Measurements from ENCODE around the gene ITGB2.

Gene ITGB2

DNA sequence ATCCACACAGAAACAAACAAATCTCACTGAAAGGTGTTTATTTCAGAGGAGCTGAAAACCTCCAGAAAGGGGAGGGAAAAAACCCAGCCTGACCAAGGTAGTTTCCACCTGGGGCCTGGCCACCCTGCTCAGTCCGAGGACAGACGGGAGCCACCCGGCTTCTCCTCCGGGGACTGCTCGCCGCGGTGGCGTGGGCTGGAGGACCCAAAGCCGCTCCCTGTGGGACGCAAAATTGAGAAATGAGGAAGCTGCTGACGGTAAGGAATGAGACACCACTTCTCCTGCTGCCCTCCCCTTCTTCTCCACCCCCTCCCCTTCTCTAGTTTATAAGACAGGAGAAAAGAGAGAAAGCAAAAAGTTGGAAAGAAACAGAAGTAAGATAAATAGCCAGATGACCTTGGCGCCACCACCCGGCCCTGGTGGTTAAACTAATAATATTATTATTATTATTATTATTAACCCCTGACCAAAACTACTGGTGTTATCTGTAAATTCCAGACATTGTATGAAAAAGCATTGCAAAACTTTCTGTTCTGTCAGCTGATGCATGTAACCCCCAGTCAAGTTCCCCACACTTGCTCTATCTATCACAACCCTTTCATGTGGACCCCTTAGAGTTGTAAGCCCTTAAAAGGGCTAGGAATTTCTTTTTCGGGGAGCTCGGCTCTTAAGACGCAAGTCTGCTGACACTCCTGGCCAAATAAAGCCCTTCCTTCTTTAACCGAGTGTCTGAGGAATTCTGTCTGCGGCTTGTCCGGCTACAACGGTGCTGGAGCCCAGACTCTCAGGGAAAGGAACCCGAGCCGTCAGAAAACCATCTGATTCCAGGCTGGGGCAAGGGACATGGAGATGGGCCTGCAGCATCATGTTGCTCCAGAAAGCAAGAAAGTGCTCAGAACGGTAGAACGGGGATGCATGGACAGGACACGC is 12.5 kb downstream of the ITGB2 start:
- DNase-seq: no peak

DNA sequence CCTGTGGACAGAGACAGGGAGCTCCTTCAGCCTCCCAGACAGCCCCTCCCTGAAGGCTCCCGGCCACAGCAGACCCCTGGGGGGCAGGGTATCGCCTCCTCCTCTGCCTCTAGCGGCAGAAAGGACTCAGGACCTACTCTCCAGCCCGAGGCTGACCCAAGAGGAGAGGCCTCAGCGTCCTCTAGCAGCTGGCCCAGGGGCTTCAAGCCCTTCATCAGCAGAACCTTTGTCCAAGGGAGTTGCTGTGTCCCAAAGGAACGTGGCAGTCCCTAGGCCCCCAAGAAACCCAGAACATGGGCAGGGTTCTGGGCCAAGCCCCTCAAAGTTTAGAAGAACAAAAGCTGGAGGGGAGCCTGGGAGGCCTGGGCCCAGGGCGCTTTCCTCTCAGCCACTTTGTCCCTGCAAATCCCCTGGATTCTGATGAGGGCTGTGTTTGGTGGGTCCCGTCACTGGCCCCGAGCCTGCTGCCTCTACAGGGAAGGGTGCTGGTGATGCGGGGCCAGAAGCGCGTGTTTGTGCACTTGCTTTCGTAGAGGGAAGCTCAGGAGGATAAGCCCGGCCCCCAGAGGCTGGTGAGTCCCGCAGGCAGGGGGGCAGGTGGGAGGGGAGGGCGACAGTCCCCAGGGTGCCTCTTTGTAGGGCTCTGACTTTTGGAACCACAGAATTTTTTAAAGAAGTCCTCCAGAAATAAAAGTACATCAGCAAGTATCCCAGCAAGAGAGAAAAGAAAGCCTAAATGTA is 13.3 kb downstream of the ITGB2 start:
- DNase-seq: no peak

DNA sequence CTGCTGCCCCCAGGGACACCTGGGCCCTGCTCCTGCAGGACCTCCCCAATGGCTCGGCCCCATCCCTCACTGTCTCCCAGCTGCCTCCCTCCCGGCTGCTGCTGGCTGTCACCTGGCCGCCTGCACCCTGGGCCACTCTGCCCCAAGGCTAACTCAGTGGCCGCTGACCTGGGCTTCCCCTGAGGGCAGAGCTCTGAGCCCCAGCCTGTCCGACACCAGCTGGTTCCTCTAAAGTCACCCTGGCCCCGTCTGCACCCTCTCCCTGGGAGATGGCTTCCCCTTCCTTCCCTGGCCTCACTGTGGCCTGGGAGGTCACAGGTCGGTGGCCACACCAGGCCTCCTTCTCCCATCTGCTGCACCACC is 15.0 kb downstream of the ITGB2 start:
- DNase-seq: no peak

DNA sequence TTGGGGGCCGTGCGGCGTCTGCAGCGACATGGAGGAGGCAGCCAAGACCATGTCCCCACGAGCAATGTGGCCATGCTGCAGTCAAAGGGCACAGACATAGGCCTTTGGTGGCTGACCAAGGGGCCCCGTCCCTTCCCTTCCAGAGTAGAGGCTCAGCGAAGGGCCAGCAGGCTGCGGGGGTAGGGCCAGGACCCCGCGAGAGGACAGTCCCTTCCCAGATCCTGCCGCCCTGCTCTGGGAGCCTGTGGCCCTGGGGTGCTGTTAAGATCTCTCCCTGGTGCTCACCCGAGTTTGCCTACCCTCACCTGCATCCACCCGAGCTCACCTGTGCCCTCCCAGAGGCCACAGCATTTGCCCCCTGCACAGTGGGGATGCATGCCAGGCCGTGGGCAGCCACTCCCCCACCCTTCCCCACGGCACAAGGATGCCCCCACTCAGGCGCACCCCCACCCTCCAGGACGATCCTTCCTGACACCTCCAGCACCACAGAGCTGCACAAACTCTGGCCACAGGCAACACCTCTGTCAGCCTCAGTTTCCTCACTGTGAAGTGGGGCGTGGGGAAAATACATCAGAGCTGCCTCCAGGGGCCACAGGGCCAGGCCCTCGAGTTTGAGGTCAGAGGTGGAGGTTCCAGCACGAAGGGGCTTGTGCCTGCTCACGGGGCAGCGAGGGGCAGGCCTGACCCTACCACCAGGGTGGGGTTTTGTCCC is 15.5 kb downstream of the ITGB2 start:
- no peak for DNase-seq

DNA sequence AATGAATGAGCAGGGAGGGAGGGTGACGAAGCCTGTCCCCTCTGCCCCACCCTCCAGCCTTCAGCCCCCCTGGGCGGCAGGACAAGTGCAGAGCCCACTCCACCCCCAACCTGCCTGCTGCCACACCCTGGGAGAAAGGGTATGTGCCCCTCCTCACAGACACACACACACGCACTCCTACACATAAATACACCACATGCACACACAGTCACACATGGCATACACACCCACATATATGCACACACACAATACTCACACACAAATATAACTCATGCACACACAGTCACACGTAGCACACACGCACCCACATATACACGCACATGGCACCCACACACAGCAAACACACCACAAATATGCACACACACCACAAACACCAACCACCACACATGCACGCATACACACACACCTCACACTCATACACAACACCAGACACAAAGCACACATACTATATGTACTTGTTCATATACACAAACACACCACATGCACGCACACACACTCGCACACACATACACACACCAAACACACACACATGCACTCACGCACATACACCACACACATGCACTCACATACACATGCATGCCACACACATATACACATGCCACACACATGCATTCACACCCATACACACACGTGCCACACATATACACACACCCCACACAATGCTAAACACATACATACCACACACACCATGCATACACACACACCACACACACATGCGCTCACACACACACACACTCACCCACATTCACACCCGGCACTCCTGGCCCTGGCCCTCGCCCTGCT is 16.4 kb downstream of the ITGB2 start:
- DNase-seq: no peak

DNA sequence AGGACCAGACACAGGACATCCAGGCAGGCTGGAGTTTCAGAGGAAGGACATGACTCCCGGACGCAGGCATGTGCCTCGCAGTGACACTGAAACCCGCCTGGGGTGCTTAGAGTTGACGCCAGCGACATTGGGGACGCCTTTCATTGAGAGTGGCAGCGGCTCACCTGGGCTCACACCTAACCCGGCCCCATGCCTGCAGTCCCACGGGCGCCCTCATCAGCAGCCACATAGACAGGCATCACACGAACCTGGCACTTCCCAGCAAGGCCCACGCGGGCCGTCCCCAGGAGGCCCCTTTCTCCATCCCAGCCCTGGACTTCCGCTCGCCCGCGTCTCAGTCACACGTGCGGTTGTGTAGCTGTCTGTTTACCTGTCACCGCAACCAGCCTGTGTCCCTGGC is 17.0 kb downstream of the ITGB2 start:
- DNase-seq: no peak

DNA sequence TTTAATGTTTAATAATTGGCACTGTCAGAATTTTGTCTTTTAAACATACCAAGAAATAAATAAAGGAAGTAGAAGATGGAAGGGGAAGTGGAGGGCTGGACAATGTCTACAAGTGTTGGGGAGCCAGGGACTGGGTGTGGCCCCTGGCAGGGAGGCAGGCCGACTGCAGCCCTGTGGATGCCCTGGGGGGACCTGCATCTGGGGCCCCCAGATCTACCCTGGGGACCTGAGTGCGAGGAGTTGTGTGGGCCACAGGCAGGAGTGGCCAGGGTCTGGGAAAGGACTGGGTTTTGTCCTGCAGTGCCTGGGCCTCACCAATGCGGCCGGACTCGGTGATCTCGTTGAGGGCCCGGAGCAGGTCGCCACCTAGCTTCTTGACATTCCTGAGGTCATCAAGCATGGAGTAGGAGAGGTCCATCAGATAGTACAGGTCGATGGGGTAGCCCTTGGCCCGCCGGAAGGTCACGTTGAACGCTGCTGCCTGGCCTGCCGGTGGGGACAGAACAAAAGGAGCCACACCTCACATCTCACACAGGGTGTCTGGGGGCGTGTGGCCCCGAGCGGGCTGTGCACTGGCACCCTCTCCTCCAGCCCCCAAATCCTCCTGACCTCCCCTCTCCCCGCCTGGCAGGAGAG is 17.5 kb downstream of the ITGB2 start:
- DNase-seq: no peak

DNA sequence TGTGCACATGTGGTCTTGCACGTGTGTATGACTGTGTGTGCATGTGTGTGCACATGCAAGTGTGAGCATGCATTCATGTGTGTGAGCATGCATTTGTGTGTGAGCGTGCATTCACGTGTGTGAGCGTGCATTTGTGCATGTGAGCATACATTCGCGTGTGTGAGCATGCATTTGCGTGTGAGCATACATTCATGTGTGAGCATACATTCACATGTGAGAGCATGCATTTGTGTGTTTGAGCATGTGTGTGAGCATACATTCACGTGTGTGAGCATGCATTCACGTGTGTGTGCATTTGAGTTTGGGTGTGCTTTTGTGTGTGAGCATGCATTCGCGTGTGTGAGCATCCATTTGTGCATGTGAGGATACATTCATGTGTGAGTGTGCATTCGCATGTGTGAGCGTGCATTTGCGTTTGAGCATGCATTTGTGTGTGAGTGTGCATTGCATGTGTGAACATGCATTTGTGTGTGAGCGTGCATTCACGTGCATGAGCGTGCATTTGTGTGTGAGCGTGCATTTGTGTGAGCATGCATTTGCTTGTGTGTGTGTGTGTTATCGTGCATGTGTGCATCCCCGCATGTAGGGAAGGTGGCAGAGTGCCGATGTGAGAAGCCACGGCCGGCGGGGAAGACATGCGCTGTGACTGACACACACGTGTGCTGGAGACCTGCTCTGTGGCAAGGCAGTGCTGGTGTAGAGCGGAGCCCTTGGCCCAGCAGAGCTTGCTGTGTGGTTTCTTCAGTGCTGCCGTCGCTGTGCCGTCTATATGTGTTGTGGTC is 18.2 kb downstream of the ITGB2 start:
- no peak for DNase-seq

DNA sequence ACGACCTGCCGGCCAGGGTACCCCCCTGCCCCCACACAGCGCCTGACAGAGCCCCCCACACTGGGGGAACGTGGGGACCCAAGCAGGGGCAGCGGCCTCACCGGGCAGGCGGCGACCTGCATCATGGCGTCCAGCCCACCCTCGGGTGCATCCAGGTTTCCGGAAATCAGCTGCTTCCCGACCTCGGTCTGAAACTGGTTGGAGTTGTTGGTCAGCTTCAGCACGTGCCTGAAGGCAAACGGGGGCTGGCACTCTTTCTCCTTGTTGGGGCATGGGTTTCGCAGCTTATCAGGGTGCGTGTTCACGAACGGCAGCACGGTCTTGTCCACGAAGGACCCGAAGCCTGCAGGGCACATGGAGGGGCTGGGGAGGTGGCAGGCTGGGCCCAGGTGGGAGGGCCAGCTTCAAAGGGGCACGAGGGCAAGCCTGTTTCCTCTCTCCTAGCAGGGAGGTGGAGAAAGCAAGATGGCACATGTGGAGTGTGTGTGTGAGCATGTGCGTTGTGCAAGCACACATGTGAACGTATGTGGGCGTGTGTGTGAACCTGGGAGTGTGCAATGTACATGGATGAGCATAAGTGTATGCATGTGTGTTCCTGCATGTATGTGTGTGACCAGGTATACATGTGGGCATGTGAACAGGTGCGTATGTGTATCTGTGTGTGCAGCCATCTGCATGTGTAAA is 19.2 kb downstream of the ITGB2 start:
- no peak for DNase-seq

DNA sequence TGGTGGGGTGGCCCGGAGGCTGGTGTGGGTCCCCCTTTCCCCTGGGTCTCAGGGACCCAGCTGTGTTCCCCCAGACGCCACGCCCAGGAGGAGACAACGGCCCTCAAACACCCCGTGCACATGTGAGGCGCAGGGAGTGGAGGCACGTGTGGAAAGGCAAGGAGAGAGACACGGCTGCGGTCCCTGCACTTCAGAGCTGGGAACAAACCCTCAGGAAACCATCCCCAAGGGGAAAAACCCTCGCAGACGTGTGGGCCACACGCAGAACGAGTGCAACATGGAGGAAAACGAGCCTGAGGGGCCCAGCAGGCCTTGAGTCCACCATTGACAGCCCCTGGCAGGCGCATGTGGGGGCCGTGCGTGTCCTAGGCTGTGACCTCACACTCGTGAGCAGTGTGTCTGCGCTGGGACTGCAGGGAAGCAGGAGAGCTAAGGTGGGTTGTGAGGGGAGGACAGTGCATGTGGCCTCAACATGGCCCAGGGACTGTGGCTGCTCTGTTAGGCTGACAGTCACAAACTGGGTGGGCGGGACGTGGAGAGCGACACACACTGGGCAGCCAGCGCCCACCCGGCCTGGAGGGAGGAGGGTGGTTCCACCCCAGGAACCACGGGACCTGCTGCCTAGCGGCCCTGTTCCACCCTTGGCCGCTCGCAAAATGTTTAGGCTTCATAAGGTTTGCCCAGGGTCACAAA is 20.0 kb downstream of the ITGB2 start:
- DNase-seq: no peak

DNA sequence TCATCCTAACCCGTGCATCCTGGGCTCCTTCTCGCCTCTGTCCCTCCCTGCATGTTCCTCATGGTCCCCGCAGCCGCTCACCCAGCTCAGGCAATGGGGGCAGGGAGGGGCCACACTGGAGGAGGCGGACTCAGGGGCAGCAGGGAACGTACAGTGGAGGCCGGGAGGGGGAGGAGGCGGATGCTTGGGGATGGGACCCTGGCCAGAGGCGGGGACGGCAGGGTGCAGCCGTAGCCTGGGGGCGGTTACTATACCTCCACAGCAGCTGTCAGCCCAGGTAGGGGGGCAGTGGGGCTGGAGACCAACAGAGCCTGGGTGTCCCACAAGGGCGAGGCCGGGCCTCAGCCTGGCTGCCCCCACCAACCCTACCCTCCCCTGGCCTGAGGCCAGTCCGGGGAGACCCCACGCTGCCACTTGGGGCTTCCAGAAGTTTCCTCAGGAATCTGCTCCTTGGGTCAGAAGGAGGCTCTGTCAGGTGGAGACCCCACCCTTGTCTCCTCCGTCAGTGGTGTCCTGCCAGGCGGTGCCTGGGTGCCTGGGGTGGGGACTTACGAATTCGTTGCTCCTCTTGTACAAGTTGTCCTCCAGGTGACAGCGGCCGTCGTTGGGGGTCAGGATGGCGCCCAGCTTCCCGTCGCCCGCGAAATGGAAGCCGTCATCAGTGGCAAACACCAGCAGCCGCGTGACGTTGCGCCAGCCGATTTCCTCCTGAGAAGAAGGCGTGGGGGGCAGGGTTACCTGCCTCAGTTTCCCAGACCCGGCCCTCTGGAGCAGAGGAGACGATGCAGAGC is 20.7 kb downstream of the ITGB2 start:
- no peak for DNase-seq

DNA sequence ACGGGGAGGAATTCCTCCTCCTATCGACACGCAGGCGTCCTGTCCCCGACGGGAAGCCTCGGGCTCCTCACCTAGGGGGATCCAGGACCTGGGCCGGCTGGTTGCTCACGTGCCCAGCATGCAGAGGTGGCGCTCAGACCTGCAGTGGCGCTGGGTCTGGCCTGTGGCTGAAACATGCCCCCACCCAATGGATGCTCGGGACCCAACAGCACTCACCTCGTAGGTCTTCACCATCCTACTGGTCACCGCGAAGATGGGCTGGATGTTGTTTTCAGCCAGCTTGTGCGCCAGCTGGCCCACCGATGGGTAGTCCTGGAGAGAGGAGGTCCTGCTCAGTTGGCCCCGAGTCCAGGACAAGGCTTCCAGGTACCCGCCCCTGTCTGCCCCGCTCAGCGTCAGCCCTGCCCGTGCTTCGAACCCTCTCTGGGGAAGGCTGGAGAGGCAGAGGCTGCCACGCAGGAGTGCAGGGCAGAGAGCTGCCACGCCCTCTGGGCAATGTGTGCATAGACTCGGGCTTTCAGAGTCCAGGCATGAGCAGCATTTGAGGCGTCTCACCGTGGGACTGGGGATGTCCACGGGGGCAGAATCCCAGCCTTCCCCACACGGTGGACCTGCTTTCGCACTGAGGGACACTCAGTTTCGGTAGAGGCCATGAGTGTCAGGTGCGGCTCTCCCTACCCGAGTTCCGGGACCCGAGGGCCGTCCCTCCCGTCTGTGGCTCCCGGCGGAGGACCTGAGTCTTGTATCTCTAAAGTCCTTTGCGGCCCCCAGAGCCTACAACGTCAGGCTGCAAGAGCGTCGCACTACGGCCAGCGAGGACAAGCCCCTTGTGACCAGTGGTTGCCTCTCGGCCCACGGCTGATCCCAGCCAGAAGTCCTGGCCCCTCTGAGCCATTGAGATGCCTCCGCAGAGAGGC is 21.6 kb downstream of the ITGB2 start:
- no peak for DNase-seq

DNA sequence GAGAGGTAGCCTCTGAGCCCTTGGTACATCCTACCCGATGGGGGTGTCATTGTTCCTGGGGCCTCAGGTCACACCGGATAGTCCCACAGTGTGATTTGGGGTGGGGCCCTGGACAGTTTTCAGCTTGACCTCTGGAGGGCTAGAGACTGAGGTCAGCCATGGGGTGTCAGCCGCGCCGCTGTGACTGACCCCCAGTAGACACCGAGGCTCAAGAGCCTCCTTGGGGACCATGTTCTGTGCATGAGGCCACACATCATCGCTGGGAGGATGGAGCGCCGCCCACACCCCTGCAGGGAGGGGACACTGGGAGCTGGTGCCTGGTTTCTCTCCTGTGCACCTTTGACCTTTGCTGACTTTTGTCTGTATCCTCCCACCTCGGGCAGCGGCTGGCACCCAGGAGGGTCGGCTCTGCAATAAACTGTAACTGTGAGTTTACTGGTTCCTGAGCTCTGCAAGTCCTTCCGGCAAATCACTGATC is 22.6 kb downstream of the ITGB2 start:
- DNase-seq: no peak

DNA sequence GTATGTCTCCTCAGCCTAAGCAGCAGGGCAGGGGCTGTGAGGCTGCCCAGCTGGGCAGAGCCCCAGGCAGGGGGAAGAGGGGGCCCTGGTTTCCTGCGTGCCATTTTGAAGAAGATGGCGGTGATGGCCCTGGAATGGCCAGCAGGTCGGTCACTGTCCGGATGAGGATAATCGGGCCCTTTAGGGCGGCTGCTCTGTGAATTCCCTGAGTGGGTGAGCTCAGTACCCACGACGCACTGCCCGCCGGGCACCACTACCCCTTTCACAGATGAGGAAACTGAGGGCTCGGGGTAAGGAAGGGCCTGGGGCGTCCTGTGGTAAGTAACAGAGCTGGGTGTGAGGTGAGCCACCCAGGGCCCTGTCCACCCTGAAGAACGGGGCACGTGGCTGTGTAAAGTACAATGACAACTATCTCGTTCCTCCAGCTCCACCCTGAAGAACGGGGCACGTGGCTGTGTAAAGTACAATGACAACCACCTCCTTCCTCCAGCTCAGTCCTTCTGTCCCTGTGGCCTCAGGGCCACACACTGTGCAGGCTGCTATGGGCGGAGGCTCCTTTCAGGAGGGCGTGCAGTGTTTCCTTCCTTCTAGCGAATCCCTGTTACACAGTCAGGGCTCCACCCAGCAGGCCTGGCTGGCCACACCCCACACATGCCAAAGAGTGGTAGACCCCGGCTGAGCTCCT is 23.2 kb downstream of the ITGB2 start:
- no peak for DNase-seq

DNA sequence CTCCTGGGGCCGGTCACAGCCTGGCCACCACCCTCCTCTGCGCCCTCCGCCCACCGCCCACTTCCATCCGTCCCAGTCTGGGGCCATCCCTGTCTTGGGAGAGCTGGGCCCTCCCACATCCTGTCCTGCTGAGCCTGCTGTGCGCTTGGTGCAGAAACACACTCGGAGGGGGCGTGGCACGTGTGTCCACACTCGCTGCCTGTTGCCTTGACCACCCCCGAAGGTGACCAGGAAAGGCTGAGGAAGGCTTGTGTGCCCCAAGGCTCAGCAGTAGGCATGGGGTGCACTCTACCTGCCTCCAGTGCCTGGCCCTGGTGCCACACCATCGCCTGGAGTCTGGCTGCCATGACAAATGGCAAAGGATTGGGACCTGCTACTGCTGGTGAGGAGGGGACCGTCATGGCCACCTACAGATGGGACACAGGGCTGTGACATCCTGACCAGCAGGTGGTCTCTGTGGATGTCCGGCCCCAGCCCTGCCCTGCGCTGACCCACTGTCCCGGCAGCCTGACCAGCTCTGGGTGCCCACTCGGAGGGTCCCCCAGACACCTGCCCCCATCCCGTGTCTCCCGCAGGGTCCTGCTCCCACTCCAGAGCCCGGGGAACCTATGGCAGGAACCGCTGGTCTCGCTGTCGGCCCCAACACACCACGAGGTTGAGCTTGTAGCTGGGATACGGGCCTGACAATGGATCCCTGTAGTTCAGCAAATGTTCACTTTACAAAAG is 24.0 kb downstream of the ITGB2 start:
- DNase-seq: no peak

DNA sequence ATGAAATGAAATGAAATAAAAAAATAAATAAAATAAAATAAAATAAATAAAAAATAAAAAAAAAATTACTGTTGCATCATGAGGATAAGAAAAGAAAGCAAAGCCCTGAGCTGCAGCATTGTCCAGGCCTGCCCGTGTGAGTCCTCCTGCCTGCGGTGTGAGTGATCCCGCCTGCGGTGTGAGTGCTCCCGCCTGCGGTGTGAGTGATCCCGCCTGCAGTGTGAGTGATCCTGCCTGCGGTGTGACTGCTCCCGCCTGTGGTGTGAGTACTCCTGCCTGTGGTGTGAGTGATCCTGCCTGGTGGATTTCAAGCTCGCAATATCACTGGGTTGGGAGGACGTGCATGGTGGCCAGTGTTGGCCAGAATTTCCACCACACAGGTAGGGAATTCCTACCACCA is 24.8 kb downstream of the ITGB2 start:
- no peak for DNase-seq

Measured in 8988T (cell line).